H9 (cell line): ENCODE results near the gene UBE2A. TPM values are rescaled to one million over a fixed set of nuclear protein-coding genes. Genes with fewer than 3 reads are reported as not detected.

Source experiments
- DNase-seq: peaks from one replicate; pipeline ENCODE4 v3.0.0-alpha.2; 2017
- H2AFZ ChIP-seq: one replicate; pipeline ENCODE4 v1.6.1; 2013; ENCODE audit warnings: mild to moderate bottlenecking, low read length, control low read depth, moderate library complexity
- H2AK5ac ChIP-seq: 2 replicates; pipeline ENCODE4 v1.6.1; 2013; ENCODE audit warnings: low read length, control low read depth, mixed read lengths; ENCODE audit not compliant: insufficient read length
- H2BK120ac ChIP-seq: one replicate; pipeline ENCODE4 v1.6.1; 2013; ENCODE audit warnings: low read depth, mild to moderate bottlenecking, low read length, control low read depth, inconsistent platforms; ENCODE audit not compliant: poor library complexity, severe bottlenecking
- H2BK12ac ChIP-seq: 2 replicates; pipeline ENCODE4 v1.6.1; 2013; ENCODE audit warnings: low read length, control low read depth, mixed read lengths, low read depth; ENCODE audit not compliant: insufficient read length
- H2BK15ac ChIP-seq: 2 replicates; pipeline ENCODE4 v1.6.1; 2013; ENCODE audit warnings: low read depth, low read length, control low read depth
- H2BK20ac ChIP-seq: one replicate; pipeline ENCODE4 v1.6.1; 2013; ENCODE audit warnings: low read depth, mild to moderate bottlenecking, low read length, control low read depth, inconsistent platforms; ENCODE audit not compliant: poor library complexity, severe bottlenecking
- H2BK5ac ChIP-seq: 2 replicates; pipeline ENCODE4 v1.6.1; 2013; ENCODE audit warnings: low read length, control low read depth, mixed read lengths; ENCODE audit not compliant: insufficient read length
- H3K14ac ChIP-seq: 2 replicates; pipeline ENCODE4 v1.6.1; 2013; ENCODE audit warnings: low read length, control low read depth; ENCODE audit not compliant: insufficient read depth
- H3K18ac ChIP-seq: 2 replicates; pipeline ENCODE4 v1.6.1; 2013; ENCODE audit warnings: low read depth, mild to moderate bottlenecking, mixed read lengths, low read length, control low read depth; ENCODE audit not compliant: insufficient read length
- H3K23ac ChIP-seq: 2 replicates; pipeline ENCODE4 v1.6.1; 2013; ENCODE audit warnings: low read length, control low read depth, mixed read lengths, low read depth; ENCODE audit not compliant: insufficient read length
- H3K23me2 ChIP-seq: 2 replicates; pipeline ENCODE4 v1.6.1; 2013; ENCODE audit warnings: low read depth, mild to moderate bottlenecking, mixed read lengths, low read length, control low read depth; ENCODE audit not compliant: insufficient read length, poor library complexity, severe bottlenecking
- H3K27ac ChIP-seq: 2 replicates; pipeline ENCODE4 v1.5.1; 2013; ENCODE audit warnings: low read length, control low read depth, mixed read lengths, low read depth; ENCODE audit not compliant: insufficient read length
- H3K27me3 ChIP-seq: 2 replicates; pipeline ENCODE4 v1.6.1; 2013; ENCODE audit warnings: low read length, control low read depth, inconsistent platforms; ENCODE audit not compliant: insufficient read depth
- H3K4ac ChIP-seq: 2 replicates; pipeline ENCODE4 v1.6.1; 2013; ENCODE audit warnings: low read depth, mild to moderate bottlenecking, control low read depth, inconsistent platforms, low read length, moderate library complexity
- H3K4me1 ChIP-seq: 2 replicates; pipeline ENCODE4 v1.6.1; 2013; ENCODE audit warnings: low read length, control low read depth, inconsistent platforms; ENCODE audit not compliant: insufficient read depth
- H3K4me2 ChIP-seq: 2 replicates; pipeline ENCODE4 v1.6.1; 2013; ENCODE audit warnings: low read length, control low read depth, mixed read lengths; ENCODE audit not compliant: insufficient read length, insufficient read depth
- H3K56ac ChIP-seq: 2 replicates; pipeline ENCODE4 v1.6.1; 2013; ENCODE audit warnings: low read depth, mild to moderate bottlenecking, mixed read lengths, low read length, control low read depth; ENCODE audit not compliant: insufficient read length
- H3K79me1 ChIP-seq: 2 replicates; pipeline ENCODE4 v1.6.1; 2013; ENCODE audit warnings: low read depth, mild to moderate bottlenecking, moderate library complexity, low read length, control low read depth, inconsistent platforms; ENCODE audit not compliant: insufficient read depth, poor library complexity, severe bottlenecking
- H3K79me2 ChIP-seq: 2 replicates; pipeline ENCODE4 v1.6.1; 2013; ENCODE audit warnings: low read length, control low read depth, inconsistent platforms; ENCODE audit not compliant: insufficient read depth
- H3K9ac ChIP-seq: 2 replicates; pipeline ENCODE4 v1.6.1; 2013; ENCODE audit warnings: low read length, control low read depth, mixed read lengths; ENCODE audit not compliant: insufficient read length; ENCODE audit errors: extremely low read depth
- H3K9me3 ChIP-seq: one replicate; pipeline ENCODE4 v1.6.1; 2013; ENCODE audit warnings: low read depth, low read length, inconsistent platforms; ENCODE audit not compliant: control insufficient read depth
- H3T11ph ChIP-seq: one replicate; pipeline ENCODE4 v1.6.1; 2013; ENCODE audit warnings: mild to moderate bottlenecking, low read length, control low read depth, inconsistent platforms
- H4K20me1 ChIP-seq: one replicate; pipeline ENCODE4 v1.6.1; 2013; ENCODE audit not compliant: control insufficient read depth, insufficient read length, insufficient read depth
- H4K5ac ChIP-seq: 2 replicates; pipeline ENCODE4 v1.6.1; 2013; ENCODE audit warnings: low read depth, mild to moderate bottlenecking, mixed read lengths, low read length, control low read depth; ENCODE audit not compliant: insufficient read length
- H4K8ac ChIP-seq: replicated peaks from 2 replicates; pipeline ENCODE4 v1.6.1; 2013; ENCODE audit warnings: low read length, control low read depth, mixed read lengths, low read depth; ENCODE audit not compliant: insufficient read length
- H4K91ac ChIP-seq: 2 replicates; pipeline ENCODE4 v1.6.1; 2013; ENCODE audit warnings: low read depth, mild to moderate bottlenecking, moderate library complexity, mixed read lengths, low read length, control low read depth; ENCODE audit not compliant: insufficient read length
- H3K27ac Mint-ChIP-seq, 3 experiments: 2 replicates in 2 of 3; 3 replicates in 1 of 3; pipeline ENCODE4 v1.8.0; 2020 to 2021; ENCODE audit warnings: mixed read lengths in 3 of 3, mild to moderate bottlenecking in 1 of 3, moderate library complexity in 1 of 3
- H3K27me3 Mint-ChIP-seq: 2 replicates; pipeline ENCODE4 v1.8.0; 2021; ENCODE audit warnings: low read depth, mild to moderate bottlenecking, moderate library complexity, mixed read lengths
- H3K36me3 Mint-ChIP-seq, 3 experiments: 2 replicates in 2 of 3; 3 replicates in 1 of 3; pipeline ENCODE4 v1.8.0; 2020 to 2021; ENCODE audit warnings: low read depth in 3 of 3, mixed read lengths in 3 of 3; ENCODE audit not compliant: insufficient read depth in 1 of 3
- H3K4me1 Mint-ChIP-seq, 2 experiments: 2 replicates each; pipeline ENCODE4 v1.8.0; 2020; ENCODE audit warnings: mixed read lengths in 2 of 2
- H3K4me3 Mint-ChIP-seq, 2 experiments: 2 replicates in 1 of 2; 3 replicates in 1 of 2; pipeline ENCODE4 v1.8.0; 2020 to 2021; ENCODE audit warnings: mild to moderate bottlenecking in 2 of 2, mixed read lengths in 2 of 2, moderate library complexity in 1 of 2
- H3K9me3 Mint-ChIP-seq, 2 experiments: 2 replicates in 1 of 2; 3 replicates in 1 of 2; pipeline ENCODE4 v1.8.0; 2020; ENCODE audit warnings: mild to moderate bottlenecking in 2 of 2, mixed read lengths in 2 of 2, moderate library complexity in 1 of 2
- CTCF ChIP-seq: fragments of 200-600 bp; sonication (generic); conservative IDR thresholded peaks from 3 replicates; pipeline ENCODE4 v1.8.0; 2021; ENCODE audit warnings: antibody characterized with exemption, mild to moderate bottlenecking
- WGBS: extraction: QIAGEN DNeasy Blood & Tissue Kit; methylation state at CpG from one replicate; pipeline ENCODE4 v1.1.7; 2013; ENCODE audit warnings: missing lambda C conversion rate, low lambda C conversion rate, mixed read lengths; ENCODE audit not compliant: insufficient read length; ENCODE audit errors: extremely low coverage; 5-methylcytosine and 5-hydroxymethylcytosine counted together
- total RNA-seq: library from RNA; stranded (reverse); gene quantifications from 2 replicates; pipeline ENCODE4 v1.2.1, GENCODE V29; 2021

The UBE2A gene
- total RNA-seq, 1 experiment from 2014 or later, result 54.7 TPM

- no peak overlapping the region for H2AFZ ChIP-seq
- no peak overlapping the region for H3K14ac ChIP-seq
- no peak overlapping the region for H3K23ac ChIP-seq
- no CpG with 5 or more reads among the region's 7 CpGs for WGBS
- H3K4ac ChIP-seq, result no peak overlapping the region
- H4K5ac ChIP-seq, result no peak overlapping the region
- no peak overlapping the region for H2BK20ac ChIP-seq
- H2BK120ac ChIP-seq, result no peak overlapping the region
- H4K20me1 ChIP-seq, result no peaks in the 10 kb centered on the region
- no peak overlapping the region for H3K4me3 Mint-ChIP-seq
- no peaks in the 10 kb centered on the region for H3K4me1 Mint-ChIP-seq
- H2AK5ac ChIP-seq, result no peak overlapping the region
- TF ChIP-seq CTCF, result no peak
- H3K4me1 ChIP-seq, result no peaks in the 10 kb centered on the region
- no peak overlapping the region for H2BK12ac ChIP-seq
- H3K18ac ChIP-seq, result no peak overlapping the region
- H3K79me1 ChIP-seq, result no peaks in the 10 kb centered on the region
- no peak overlapping the region for H3K27ac ChIP-seq
- H2BK5ac ChIP-seq, result no peak overlapping the region
- H3K56ac ChIP-seq, result no peak overlapping the region
- no peaks in the 10 kb centered on the region for H3K23me2 ChIP-seq
- H4K91ac ChIP-seq, result no peak overlapping the region
- H2BK15ac ChIP-seq, result no peak overlapping the region
- no peaks in the 10 kb centered on the region for H3K27me3 Mint-ChIP-seq
- peaks cover 0 to 12% (median 0%) of the 10 kb centered on the region in 3 experiments; a peak in 3 of 7 replicates for H3K36me3 Mint-ChIP-seq
- no peak overlapping the region for H3K9ac ChIP-seq
- peaks cover 4% of the 10 kb centered on the region for H3K9me3 ChIP-seq
- peaks cover 60% of the 10 kb centered on the region in 2 experiments for H3K9me3 Mint-ChIP-seq
- H3K27me3 ChIP-seq, result no peaks in the 10 kb centered on the region
- H3K79me2 ChIP-seq, result no peaks in the 10 kb centered on the region
- no peak overlapping the region for H4K8ac ChIP-seq
- H3K4me2 ChIP-seq, result no peak overlapping the region
- no peak for DNase-seq
- H3K27ac Mint-ChIP-seq, result no peak overlapping the region
- no peak overlapping the region for H3T11ph ChIP-seq
These were observed 24.9 kb upstream of the UBE2A start for GRCh38 chrX:119549327-119550016.
